Measurements from ENCODE around the gene ASH1L.
"Not testable (repeated sequence)": the region's sequence is repeated elsewhere in the genome, so short reads cannot be mapped to it uniquely, and the experiment has no call there.

ASH1L gene

DNA sequence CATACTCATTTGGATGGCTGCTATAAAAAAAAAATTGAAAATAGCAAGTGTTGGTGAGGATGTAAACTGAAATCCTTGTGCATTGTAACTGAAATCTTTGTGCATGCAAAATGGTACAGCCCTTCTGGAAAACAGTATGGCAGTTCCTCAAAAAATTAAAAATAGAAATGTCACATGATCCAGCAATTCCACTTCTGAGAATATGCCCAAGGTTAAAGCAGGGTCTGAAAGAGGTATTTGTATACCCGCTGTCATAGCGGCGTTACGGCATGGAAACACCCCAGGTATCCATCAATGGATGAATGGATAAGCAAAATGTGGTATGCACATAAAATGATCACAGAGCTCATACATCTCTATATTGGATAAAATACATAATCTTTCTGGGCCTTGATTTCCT is 125.2 kb downstream of the ASH1L start:
- no peak for ATAC-seq

DNA sequence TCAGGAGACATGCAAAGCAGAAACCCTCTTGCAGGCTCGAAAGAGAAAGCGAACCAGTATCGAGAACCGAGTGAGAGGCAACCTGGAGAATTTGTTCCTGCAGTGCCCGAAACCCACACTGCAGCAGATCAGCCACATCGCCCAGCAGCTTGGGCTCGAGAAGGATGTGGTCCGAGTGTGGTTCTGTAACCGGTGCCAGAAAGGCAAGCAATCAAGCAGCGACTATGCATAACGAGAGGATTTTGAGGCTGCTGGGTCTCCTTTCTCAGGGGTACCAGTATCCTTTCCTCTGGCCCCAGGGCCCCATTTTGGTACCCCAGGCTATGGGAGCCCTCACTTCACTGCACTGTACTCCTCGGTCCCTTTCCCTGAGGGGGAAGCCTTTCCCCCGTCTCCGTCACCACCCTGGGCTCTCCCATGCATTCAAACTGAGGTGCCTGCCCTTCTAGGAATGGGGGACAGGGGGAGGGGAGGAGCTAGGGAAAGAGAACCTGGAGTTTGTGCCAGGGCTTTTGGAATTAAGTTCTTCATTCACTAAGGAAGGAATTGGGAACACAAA is 128.7 kb downstream of the ASH1L start:
- ATAC-seq = not testable (repeated sequence)

- ATAC-seq = not testable (repeated sequence)
Observed at GRCh38 chr1:155433128-155433830, 129.3 kb downstream of the ASH1L start.

DNA sequence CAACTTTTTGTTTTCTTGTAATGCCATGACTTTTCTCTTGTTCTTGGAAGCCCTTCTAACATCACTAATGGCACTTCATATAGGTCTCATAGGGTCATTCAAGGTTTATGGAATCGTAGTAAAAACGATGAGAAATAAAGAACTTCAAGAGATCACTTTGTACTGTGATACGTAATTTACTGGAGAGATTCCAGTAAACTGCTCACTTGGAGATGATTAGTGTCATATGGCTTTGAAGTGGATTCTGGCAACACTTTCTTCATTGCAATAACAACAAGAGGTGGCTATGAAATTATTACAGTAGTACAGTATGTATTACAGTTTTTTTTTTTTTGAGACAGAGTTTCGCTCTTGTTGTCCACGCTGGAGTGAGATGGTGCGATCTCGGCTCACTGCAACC is 138.5 kb downstream of the ASH1L start:
- ATAC-seq = no peak

GRCh38 chr1:155420788-155421187 is 141.8 kb downstream of the ASH1L start:
- no peak for ATAC-seq

DNA sequence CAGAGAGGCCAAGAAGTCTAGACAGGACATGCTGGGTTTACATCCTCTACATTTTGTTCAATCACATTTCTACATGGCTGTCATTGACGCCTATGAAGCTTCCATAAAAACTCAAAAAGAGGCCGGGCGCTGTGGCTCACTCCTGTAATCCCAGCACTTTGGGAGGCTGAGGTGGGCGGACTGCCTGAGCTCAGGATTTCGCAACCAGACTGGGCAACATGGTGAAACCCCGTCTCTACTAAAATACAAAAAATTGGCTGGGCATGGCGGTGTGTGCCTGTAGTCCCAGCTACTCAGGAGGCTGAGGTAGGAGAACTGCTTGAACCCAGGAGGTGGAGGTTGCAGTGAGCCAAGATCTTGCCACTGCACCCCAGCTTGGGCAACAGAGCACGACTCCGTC is 150.8 kb downstream of the ASH1L start:
- ATAC-seq = not testable (repeated sequence)

DNA sequence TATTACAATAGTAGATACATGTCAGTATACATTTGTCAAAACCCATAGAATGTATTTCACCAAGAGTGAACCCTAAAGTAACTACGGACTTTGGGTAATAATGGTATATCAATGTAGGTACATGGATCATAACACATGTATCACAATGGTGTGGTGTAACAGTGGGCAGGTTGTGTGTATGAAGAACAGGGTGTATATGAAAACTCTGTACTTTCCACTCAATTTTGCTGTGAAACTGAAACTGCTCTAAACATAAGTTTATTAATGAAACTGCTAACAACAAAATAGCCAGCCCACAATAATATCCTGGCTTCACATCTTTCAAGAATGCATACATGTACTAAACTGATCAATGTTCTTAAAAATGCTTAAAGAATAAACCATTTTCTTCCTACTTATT is 151.7 kb downstream of the ASH1L start:
- no peak for ATAC-seq

- ATAC-seq = no peak
Observed at GRCh38 chr1:155396874-155397476, 165.6 kb downstream of the ASH1L start.

DNA sequence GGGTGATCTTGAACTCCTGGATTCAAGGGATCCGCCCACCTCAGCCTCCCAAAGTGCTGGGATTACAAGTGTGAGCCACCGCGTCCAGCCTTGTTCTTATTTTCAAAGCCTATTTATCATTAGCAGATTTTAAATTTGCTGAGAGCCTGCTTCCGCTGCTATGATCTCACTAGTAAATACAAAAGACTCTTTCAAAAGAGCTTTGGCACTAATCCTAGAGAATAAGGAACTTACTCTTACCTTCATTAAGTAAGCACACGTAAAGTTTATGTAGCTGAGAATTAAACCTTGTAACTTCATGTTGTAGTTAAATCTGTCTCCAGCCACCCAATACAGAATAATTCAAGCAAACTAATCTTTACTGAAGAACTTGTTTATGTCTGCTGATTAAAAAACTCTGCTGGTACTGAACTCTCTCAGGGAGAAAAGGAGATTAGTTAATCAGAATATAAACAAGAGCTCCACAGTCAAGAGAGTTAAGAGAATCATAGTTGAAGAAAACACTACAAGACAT is 169.6 kb downstream of the ASH1L start:
- no peak for ATAC-seq

DNA sequence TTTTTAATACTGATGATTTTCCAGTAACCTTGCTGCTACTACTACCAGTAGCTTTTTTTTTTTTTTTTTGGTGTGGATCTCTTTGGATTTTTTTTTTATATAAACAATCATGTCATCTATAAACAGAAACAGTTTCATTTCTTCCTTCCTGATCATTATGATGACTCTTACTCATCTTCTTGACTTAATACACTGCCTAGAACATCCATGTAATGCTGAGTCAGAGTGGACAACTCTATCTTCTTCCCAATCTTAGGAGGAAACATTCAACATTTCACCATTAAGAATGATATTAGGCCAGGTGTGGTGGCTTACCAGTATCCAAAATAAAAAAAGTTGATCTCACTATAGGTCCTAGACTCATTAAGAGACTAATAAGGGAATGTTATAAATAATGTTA is 172.8 kb downstream of the ASH1L start:
- ATAC-seq = no peak

DNA sequence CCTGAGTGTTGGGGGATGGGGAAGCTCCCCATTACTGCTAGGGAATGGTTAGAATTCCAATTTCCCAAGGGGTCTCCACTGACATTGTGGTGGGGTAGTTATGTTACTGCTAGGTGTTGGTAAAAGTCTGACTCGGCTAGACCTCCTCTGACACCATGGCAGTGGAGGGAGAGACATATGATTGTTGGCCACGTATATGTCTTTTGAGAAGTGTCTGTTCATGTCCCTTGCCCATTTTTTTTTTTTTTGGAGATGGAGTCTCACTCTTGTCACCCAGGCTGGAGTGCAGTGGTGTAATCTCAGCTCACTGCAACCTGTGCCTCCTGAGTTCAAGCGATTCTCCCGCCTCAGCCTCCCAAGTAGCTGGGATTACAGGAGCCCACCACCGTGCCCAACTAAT is 176.8 kb downstream of the ASH1L start:
- ATAC-seq = not testable (repeated sequence)

- ATAC-seq = no peak
Observed at GRCh38 chr1:155383406-155383805, 179.2 kb downstream of the ASH1L start.

GRCh38 chr1:155379631-155380090 is 182.9 kb downstream of the ASH1L start:
- no peak for ATAC-seq

DNA sequence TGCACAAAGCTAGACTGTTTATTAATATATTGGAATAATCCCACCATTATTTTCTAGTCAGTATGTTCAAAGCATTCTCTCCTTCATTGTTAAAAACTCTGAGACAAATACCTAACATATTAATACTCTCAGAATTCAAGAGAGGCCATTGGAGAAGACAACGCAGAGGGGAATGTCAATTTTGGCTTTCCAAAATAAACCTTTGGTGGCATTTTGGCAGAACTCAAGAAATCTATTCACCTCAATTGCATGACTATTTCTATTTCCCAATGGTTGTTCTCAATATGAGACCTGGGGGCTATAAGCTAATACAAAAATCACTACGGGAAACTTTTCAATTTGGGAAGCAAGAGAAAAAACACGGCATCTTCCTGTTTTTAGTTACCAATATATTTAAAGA is 183.4 kb downstream of the ASH1L start:
- no peak for ATAC-seq

DNA sequence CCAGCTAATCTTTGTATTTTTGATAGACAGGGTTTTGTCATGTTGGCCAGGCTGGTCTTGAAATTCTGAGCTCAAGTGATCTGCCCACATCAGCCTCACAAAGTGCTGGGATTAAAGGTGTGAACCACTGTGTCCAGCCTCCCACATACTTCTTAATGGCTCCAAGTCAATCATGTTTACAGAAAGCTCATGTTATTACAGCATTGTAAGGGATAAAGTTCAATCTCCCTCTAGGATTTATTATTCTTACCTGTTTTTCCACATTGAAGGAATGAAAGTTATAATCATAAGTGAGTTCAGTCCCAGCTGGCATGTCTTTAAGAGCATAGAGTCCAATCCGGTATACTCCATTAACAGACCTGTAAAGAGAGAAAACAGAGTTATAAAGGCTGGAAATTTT is 202.6 kb downstream of the ASH1L start:
- ATAC-seq = no peak

DNA sequence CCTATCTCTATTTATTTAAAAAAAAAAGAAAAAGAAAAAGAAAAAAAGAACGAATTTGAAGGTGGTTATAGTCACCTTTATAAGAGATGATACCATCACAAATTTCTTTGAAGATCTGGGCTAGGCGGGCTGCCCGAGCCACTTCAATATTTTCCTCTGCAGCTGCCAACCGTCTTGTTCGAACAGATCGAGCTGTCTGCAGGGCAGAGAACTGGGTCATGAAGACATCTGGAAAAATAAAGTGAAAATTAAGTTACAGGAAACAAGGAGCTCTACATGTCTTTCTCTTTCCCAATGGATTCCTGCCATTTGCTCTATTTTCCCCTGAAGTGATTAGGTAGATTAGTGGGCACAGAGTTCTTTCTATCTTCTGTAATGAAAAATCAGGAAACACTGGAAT is 210.0 kb downstream of the ASH1L start:
- no peak for ATAC-seq

DNA sequence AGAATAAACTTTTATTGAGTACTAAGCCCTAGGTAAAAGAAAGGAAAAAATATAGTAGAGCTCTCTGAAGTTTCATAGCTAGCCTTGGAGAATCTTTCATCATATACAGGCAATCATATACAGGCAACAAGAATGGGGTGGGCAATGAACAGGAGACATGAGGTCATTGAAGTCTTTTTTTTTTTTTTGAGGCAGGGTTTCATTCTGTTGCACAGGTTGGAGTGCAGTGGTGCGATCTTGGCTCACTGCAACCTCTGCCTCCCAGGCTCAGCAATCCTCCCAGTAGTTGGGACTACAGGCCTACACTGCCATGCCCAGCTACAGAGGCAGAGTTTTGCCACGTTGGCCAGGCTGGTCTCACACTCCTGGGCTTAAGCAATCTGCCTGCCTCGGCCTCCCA is 219.8 kb downstream of the ASH1L start:
- no peak for ATAC-seq

DNA sequence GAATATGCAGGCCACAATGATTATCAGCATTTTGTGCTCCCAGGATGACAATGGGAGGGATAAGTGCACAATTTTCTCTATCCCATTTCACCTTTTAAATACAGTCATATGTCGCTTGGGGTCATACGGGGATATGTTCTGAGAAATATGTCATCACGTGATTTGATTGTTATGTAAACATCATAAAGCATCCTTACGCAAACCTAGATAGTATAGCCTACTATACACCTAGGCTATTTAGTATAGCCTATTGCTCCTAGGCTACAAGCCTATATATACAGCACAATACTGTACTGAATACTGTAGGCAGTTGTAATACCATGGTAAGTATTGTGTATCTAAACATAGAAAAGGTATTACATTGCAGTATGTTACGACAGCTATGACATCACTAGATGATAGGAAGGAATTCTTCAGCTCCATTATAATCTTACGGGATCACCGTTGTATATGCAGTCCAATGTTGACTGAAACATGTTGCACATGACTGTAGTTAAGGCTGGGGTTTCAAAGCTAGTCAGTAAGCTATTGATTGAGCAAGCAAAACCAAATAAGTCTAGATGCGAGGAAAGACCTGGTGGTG is 223.0 kb downstream of the ASH1L start:
- ATAC-seq = no peak

GRCh38 chr1:155334962-155335361 is 227.6 kb downstream of the ASH1L start:
- ATAC-seq = no peak

- ATAC-seq = no peak
Observed at GRCh38 chr1:155329980-155330598, 232.5 kb downstream of the ASH1L start.

GRCh38 chr1:155328856-155329255 is 233.7 kb downstream of the ASH1L start:
- ATAC-seq = not testable (repeated sequence)

- no peak for ATAC-seq
Observed at GRCh38 chr1:155327981-155328380, 234.6 kb downstream of the ASH1L start.

GRCh38 chr1:155326631-155327037 is 236.0 kb downstream of the ASH1L start:
- ATAC-seq = no peak

Data from activated CD4-positive, CD25-positive, alpha-beta regulatory T cell treated with anti-CD3 and anti-CD28 coated beads, Interleukin-2, amount 50 U/mL, for 24 hours (primary cell).